ENCODE measurements around the gene MPPED1. TPM values are rescaled to one million over a fixed set of nuclear protein-coding genes. Genes with fewer than 3 reads are reported as not detected.

The MPPED1 gene
- total and polyA plus RNA-seq, 2 experiments from 2014 or later = 0.30 to 0.97 TPM

DNA sequence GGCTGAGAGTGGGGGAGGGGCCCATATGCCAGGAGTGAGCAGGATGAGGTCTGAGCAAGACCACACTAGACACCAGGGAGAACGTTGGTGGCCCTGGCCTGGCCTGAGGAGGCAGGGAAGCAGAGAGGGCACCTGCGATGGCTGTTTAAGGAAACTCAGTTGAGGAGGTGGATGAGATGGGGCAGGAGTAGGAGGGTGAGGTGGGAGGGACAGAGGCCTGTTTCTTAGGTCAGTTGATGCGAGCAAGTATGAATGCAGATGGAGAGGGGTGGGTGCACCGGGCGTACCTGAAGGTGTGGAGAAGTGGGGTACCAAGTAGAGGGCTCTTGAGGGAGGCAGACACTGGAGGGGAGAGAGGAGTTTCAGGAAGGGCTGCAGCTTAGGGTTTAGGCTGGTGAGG, 10.6 kb upstream of the MPPED1 start:
- no peaks in the 10 kb centered on the region for H3K27me3 ChIP-seq
- no peaks in the 10 kb centered on the region for H3K79me2 ChIP-seq
- H3K9me3 ChIP-seq (ENCODE audit: low read depth) = no peaks in the 10 kb centered on the region
- H3K9me2 ChIP-seq (replicated peaks; ENCODE audit: insufficient read depth) = no peaks in the 10 kb centered on the region
- no peak for TF ChIP-seq EZH2 (IDR thresholded peaks at IDR 0.05; ENCODE audit: borderline replicate concordance)
- TF ChIP-seq EZH2phosphoT487 (IDR thresholded peaks at IDR 0.05; ENCODE audit: low read depth, severe bottlenecking, unreplicated experiment) = no peak
- TF ChIP-seq, protein P1, sequence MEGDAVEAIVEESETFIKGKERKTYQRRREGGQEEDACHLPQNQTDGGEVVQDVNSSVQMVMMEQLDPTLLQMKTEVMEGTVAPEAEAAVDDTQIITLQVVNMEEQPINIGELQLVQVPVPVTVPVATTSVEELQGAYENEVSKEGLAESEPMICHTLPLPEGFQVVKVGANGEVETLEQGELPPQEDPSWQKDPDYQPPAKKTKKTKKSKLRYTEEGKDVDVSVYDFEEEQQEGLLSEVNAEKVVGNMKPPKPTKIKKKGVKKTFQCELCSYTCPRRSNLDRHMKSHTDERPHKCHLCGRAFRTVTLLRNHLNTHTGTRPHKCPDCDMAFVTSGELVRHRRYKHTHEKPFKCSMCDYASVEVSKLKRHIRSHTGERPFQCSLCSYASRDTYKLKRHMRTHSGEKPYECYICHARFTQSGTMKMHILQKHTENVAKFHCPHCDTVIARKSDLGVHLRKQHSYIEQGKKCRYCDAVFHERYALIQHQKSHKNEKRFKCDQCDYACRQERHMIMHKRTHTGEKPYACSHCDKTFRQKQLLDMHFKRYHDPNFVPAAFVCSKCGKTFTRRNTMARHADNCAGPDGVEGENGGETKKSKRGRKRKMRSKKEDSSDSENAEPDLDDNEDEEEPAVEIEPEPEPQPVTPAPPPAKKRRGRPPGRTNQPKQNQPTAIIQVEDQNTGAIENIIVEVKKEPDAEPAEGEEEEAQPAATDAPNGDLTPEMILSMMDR (IDR thresholded peaks at IDR 0.05; ENCODE audit: poor library complexity) = no peak
- no peak overlapping the region for H3K4me2 ChIP-seq
- no peaks in the 10 kb centered on the region for H3K36me3 ChIP-seq (replicated peaks; ENCODE audit: insufficient read depth, low read depth)
- no peaks in the 10 kb centered on the region for H3K4me1 ChIP-seq (ENCODE audit: insufficient read depth)
- 93% methylated on average over 5 of the region's 5 CpGs for WGBS (ENCODE audit: low lambda C conversion rate, missing lambda C conversion rate)
- no peak overlapping the region for H3K27ac ChIP-seq
- no peak overlapping the region for H2AFZ ChIP-seq
- H4K20me1 ChIP-seq (ENCODE audit: insufficient read depth, poor library complexity, severe bottlenecking) = no peaks in the 10 kb centered on the region
- no peak overlapping the region for H3K4me3 ChIP-seq
- DNase-seq (ENCODE audit: low spot score) = no peak

DNA sequence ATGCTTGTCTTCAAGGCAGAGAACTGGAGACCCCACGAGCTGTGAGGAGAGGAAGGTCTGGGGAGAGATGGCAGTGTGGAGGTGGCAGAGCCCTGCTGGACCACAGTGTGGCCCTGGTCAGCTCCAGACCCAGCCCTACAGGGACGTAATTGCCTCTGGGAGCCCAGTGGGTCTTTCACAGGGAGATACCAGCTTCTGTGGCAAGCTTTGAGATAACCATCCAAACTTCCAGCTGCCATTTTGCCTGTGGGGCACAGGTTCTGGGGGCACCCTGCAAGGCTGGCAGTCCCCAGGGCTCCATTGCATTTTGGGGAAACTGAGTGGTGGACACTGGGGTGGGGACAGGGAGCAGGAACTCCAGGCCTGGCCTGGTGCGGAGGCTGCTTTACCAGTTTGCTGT, 10.2 kb upstream of the MPPED1 start:
- Histone ChIP-seq H3K79me2 (no peaks in the 10 kb centered on the region), H4K20me1 (ENCODE audit: insufficient read depth, poor library complexity, severe bottlenecking) (no peaks in the 10 kb centered on the region), H3K4me2 (no peak overlapping the region), H3K27ac (no peak overlapping the region), H3K9me2 (replicated peaks; ENCODE audit: insufficient read depth) (no peaks in the 10 kb centered on the region), H3K4me3 (no peak overlapping the region), H2AFZ (no peak overlapping the region), H3K36me3 (replicated peaks; ENCODE audit: insufficient read depth, low read depth) (no peaks in the 10 kb centered on the region), H3K27me3 (no peaks in the 10 kb centered on the region), H3K9me3 (ENCODE audit: low read depth) (no peaks in the 10 kb centered on the region), H3K4me1 (ENCODE audit: insufficient read depth) (no peaks in the 10 kb centered on the region)
- no peak for DNase-seq (ENCODE audit: low spot score)
- WGBS (ENCODE audit: low lambda C conversion rate, missing lambda C conversion rate) = 86% methylated on average over 3 of the region's 3 CpGs
- TF ChIP-seq EZH2phosphoT487 (IDR thresholded peaks at IDR 0.05; ENCODE audit: low read depth, severe bottlenecking, unreplicated experiment) (no peak), EZH2 (IDR thresholded peaks at IDR 0.05; ENCODE audit: borderline replicate concordance) (no peak)
- TF ChIP-seq, protein P1 (IDR thresholded peaks at IDR 0.05; ENCODE audit: poor library complexity) = no peak

DNA sequence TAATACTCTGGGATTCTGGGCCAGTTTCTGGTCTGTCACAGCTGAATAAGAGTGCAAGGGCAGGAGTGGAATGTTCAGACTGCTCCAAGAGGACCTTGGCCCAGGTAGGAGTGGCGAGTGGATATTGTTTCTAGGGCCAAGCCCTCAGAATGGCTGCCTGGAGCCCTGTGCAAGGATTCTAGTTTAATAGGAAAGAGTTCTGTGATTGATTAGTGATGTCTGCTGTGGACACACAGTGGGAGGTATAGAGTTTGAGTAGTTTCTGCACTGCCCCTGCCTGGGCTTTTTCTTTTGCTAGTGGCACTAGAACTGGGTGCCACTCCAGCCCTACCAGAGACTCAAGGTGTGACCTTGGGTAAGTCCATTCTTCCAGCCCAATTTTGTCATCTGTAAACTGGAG, 9.7 kb upstream of the MPPED1 start:
- Histone ChIP-seq H3K4me2 (no peak overlapping the region), H3K4me3 (no peak overlapping the region), H3K79me2 (no peaks in the 10 kb centered on the region), H3K36me3 (replicated peaks; ENCODE audit: insufficient read depth, low read depth) (no peaks in the 10 kb centered on the region), H3K9me2 (replicated peaks; ENCODE audit: insufficient read depth) (no peaks in the 10 kb centered on the region), H3K4me1 (ENCODE audit: insufficient read depth) (no peaks in the 10 kb centered on the region), H3K27me3 (no peaks in the 10 kb centered on the region), H4K20me1 (ENCODE audit: insufficient read depth, poor library complexity, severe bottlenecking) (no peaks in the 10 kb centered on the region), H2AFZ (no peak overlapping the region), H3K27ac (no peak overlapping the region), H3K9me3 (ENCODE audit: low read depth) (no peaks in the 10 kb centered on the region)
- no peak for DNase-seq (ENCODE audit: low spot score)
- WGBS (ENCODE audit: low lambda C conversion rate, missing lambda C conversion rate) = 81% methylated on average over 1 of the region's 1 CpG
- no peak for TF ChIP-seq EZH2phosphoT487 (IDR thresholded peaks at IDR 0.05; ENCODE audit: low read depth, severe bottlenecking, unreplicated experiment)
- no peak for TF ChIP-seq EZH2 (IDR thresholded peaks at IDR 0.05; ENCODE audit: borderline replicate concordance)
- TF ChIP-seq, protein P1 (IDR thresholded peaks at IDR 0.05; ENCODE audit: poor library complexity) = no peak

Data from hepatocyte (in vitro differentiated cells).